Measurements from ENCODE around the gene AUP1. TPM values are rescaled to one million over a fixed set of nuclear protein-coding genes. Genes with fewer than 3 reads are reported as not detected.
A peak's percentile ranks its signal among the peaks of the same experiment; 100 is the strongest.
"Not testable (repeated sequence)": the region's sequence is repeated elsewhere in the genome, so short reads cannot be mapped to it uniquely, and the experiment has no call there.

The AUP1 gene
- total RNA-seq, 1 experiment from 2014 or later = 143 TPM

GRCh38 chr2:74498500-74499266 is 30.8 kb downstream of the AUP1 start:
- DNase-seq = peak; percentile 64
- H3K27me3 ChIP-seq = no peaks in the 10 kb centered on the region
- no peak overlapping the region for H3K4me3 ChIP-seq
- H3K36me3 ChIP-seq = no peaks in the 10 kb centered on the region; the same call in 1 of the 2 replicates
- no peaks in the 10 kb centered on the region for H3K9me3 ChIP-seq

GRCh38 chr2:74497777-74498499 is 31.6 kb downstream of the AUP1 start:
- DNase-seq = no peak
- H3K36me3 ChIP-seq = peaks cover 3% of the 10 kb centered on the region
- H3K27me3 ChIP-seq = no peaks in the 10 kb centered on the region
- H3K9me3 ChIP-seq = no peaks in the 10 kb centered on the region
- no peak overlapping the region for H3K4me3 ChIP-seq

DNA sequence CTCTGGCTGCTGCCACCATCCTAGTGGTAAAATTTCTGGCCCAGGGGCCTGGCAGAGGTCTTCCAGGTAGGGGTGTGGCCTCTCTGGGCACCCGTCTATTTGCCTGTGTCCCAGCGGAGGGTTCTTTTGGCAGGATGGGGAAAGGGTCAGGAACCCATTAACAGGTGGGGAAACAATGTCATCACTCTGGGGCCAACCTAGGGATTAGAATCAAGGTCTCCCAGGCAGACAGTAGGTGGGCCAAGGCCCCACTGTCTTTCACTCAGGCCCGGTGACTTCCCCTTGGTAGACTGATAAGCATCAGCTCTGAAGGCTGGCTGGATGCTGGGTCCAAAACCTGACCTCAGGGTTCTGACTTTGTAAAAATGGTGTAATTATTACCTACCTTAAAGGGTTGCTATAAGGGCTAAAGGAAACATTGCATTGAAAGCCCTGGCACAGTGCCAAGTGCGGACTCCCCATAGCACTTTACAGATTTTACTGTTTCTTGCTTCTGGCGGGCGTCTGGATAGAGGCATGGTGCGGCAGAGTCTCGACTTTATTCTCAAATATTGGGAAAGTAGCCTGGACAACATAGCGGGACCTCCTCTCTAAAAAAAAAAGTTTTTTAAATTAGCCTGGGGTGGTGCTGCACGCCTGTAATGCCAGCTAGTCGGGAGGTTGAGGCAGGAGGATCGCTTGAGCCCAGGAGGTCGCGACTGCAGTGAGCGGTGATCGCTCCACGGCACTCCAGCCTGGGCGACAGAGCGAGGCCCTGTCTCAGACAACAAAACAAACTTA is 32.3 kb downstream of the AUP1 start:
- DNase-seq = no peak
- H3K4me3 ChIP-seq = no peak overlapping the region

DNA sequence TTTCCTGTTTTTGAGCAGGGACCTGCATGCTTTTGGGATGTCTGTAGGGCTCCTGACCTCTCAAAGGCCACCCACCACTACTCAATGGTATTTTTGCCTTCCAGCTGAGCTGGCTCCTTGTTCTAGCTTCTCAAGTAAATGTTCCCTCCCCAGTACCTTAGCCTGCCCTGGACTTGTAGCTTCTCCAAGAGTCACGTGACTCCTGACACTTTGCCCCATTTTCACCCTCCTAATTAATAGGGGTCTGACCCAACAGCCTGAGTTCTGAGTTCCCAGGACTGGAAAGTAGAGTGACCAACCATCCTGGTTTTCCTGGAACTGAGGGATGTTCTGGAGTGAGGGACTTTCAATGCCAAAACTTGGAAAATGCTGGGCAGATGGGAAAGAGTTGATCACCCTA is 34.1 kb downstream of the AUP1 start:
- H3K27me3 ChIP-seq = no peaks in the 10 kb centered on the region
- peaks cover 16% of the 10 kb centered on the region for H3K36me3 ChIP-seq
- H3K4me3 ChIP-seq = no peak overlapping the region
- DNase-seq = no peak
- H3K9me3 ChIP-seq = no peaks in the 10 kb centered on the region

More for the DNA sequence above, 32.3 kb downstream of the AUP1 start:
- peaks cover 7% of the 10 kb centered on the region for H3K36me3 ChIP-seq
- H3K9me3 ChIP-seq = no peaks in the 10 kb centered on the region
- H3K27me3 ChIP-seq = no peaks in the 10 kb centered on the region

DNA sequence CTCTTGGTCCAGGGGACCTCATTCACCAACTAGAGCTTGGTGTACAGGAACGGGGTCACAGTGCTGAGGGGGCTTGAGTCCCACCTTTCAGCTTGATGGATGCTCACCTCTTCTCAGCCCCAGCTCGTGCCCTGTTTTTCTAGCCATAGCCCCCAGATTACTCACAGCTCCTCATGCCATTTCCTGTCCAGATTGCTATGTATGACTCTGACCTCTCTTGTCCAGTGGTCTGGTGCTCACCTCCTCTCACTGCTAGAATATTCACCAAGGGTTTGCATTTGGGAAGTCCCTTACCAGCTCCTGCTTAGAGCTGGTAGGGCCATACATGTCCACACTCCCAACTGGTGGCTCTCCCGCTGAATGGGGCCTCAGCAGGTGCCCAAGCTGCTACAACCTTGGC is 36.0 kb downstream of the AUP1 start:
- peaks cover 16% of the 10 kb centered on the region for H3K36me3 ChIP-seq
- H3K9me3 ChIP-seq = no peaks in the 10 kb centered on the region
- H3K4me3 ChIP-seq = no peak overlapping the region
- no peak for DNase-seq
- H3K27me3 ChIP-seq = no peaks in the 10 kb centered on the region

- H3K36me3 ChIP-seq = peaks cover 16% of the 10 kb centered on the region
- no peaks in the 10 kb centered on the region for H3K9me3 ChIP-seq
- no peak overlapping the region for H3K4me3 ChIP-seq
- no peak for DNase-seq
- no peaks in the 10 kb centered on the region for H3K27me3 ChIP-seq
Observed at GRCh38 chr2:74491648-74492544, 37.6 kb downstream of the AUP1 start.

- no peak for DNase-seq
- Histone ChIP-seq H3K36me3 (peaks cover 16% of the 10 kb centered on the region), H3K27me3 (no peaks in the 10 kb centered on the region), H3K4me3 (no peak overlapping the region), H3K9me3 (no peaks in the 10 kb centered on the region)
Observed at GRCh38 chr2:74489906-74490305, 39.6 kb downstream of the AUP1 start.

DNA sequence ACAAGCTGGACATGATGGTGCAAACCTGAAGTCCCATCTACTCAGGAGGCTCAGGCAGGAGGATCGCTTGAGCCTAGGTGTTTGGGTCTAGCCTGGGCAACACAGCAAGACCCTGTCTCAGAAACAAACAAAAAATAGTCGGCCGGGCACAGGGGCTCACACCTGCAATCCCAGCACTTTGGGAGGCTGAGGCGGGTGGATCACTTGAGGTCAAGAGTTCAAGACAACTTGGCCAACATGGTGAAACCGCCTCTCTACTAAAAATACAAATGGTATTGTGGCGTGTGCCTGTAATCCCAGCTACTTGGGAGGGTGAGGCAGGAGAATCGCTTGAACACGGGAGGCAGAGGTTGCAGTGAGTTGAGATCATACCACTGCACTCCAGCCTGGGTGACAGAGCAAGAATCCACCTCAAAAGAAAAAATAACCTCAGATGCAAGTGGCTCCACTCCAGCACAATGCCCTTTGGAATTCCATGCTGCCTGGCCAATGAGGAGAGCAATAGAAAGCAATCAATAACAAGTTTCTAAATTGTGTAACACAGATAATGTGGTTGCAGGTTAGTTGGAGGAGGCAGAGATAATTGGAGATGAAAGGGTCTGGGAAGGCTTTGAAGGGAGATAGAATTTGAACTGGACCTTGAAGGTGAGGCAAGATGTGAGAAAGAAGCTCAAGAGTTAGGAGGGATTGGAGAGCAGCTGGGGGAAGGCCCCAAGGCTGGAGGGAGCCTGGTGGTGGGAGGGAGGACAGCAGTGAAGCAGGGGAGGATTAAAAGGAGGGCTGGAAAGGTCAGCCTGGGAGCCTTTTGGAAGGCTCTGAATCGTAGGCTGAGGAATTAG is 40.6 kb downstream of the AUP1 start:
- no peaks in the 10 kb centered on the region for H3K9me3 ChIP-seq
- DNase-seq = no peak
- peaks cover 16% of the 10 kb centered on the region for H3K36me3 ChIP-seq
- no peaks in the 10 kb centered on the region for H3K27me3 ChIP-seq
- H3K4me3 ChIP-seq = no peak overlapping the region

DNA sequence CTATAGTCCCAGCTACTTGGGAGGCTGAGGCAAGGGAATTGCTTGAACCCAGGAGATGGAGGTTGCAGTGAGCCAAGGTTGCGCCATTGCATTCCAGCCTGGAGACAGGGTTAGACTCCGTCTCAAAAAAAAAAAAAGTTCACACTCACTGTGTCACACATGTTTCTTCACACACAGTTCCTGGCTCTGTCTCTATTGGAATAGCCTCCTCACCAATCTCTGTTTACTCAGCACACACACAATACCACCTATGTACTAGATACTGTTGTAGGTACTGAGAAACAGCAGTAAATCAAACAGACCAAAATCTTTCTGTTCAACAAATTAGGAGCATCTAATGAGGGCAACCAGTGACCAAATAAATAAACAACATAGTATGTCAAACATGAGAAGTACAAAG is 43.4 kb downstream of the AUP1 start:
- DNase-seq = no peak
- H3K9me3 ChIP-seq = no peaks in the 10 kb centered on the region
- H3K27me3 ChIP-seq = no peaks in the 10 kb centered on the region
- H3K4me3 ChIP-seq = no peak overlapping the region
- H3K36me3 ChIP-seq = no peaks in the 10 kb centered on the region; the same call in none of the 2 replicates

DNA sequence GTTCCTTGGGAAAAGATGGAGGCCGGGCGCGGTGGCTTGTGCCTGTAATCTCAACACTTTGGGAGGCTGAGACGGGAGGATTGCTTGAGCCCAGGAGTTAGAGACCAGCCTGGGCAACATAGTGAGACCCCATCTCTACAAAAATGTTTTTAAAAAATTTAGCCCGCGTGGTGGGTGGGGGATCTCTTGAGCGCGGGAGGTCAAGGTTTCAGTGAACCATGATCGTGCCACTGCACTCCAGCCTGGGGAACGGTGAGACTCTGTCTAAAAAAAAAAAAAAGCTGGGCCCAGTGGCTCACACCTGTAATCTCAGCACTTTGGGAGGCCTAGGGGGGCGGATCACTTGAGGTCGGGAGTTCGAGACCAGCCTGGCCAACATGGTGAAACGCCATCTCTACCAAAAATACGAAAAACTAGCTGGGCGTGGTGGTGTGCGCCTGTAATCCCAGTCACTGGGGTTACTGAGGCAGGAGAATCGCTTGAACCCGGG is 45.8 kb downstream of the AUP1 start:
- Histone ChIP-seq H3K36me3 (peaks cover 11% of the 10 kb centered on the region), H3K4me3 (peak overlapping the region; percentile 97)
- DNase-seq, H3K27me3 ChIP-seq, H3K9me3 ChIP-seq: not testable (repeated sequence)

- H3K36me3 ChIP-seq = peaks cover 11% of the 10 kb centered on the region
- peak; percentile 92 for DNase-seq
Observed at GRCh38 chr2:74482801-74483674, 46.5 kb downstream of the AUP1 start, which contains the start of the genes CCDC142 and TTC31. Gene CCDC142 (minus strand): TSS chr2:74482998. CDS start chr2:74482837, 161 bp downstream. Gene TTC31 (plus strand): TSS chr2:74483081. CDS start chr2:74483096, 15 bp downstream.

DNA sequence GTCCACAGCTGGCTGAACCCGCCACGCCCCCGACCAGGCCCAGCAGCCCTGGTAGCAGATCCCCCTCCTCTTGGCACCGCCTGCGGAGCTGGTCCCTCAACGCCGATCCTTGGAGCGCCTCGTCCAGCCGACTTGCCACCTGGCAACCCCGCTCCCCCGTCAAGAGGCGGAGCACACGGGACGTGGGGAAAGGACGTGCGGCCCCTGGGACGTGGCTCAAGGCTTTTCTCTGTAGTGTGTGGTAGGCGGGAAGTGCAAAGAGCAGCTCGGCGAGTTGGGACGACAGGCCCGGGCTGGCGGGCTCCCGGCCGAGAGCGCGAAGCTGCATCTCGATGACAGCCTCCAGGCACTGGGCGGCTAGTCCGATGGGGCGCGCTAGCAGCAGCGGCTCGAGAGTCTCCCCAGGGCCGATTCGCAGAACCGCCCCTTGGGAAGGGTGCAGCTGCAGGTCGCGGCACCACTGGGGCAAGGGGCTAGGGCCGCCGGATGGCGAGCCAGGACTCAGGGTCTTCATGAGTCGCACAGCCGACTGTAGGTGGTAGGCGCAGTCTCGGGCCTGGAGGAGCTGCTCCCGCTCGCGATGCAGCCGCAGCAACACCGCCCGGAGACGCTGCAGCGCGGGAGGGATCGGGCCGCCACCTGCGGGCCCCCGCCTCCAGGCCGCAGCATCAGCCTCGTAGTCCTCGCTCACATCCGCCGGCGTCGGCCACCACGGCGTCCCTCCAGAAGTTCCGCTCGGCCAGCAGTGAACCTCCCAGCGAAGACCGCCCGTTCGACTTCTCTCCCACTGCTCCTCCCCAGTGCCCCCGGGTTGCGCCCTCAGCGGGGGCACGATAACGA is 47.3 kb downstream of the AUP1 start:
- Histone ChIP-seq H3K4me3 (peak overlapping the region; percentile 97), H3K9me3 (no peaks in the 10 kb centered on the region), H3K36me3 (peaks cover 16% of the 10 kb centered on the region), H3K27me3 (no peaks in the 10 kb centered on the region)
- peak; percentile 49 for DNase-seq

More at GRCh38 chr2:74482801-74483674, 46.5 kb downstream of the AUP1 start, which contains the start of the genes CCDC142 and TTC31:
- H3K4me3 ChIP-seq = peak within 1 kb of the TSS; percentile 97
- no peaks in the 10 kb centered on the region for H3K9me3 ChIP-seq
- no peaks in the 10 kb centered on the region for H3K27me3 ChIP-seq

GRCh38 chr2:74481431-74481830 is 48.1 kb downstream of the AUP1 start:
- Histone ChIP-seq H3K4me3 (peak overlapping the region; percentile 97), H3K9me3 (no peaks in the 10 kb centered on the region), H3K27me3 (no peaks in the 10 kb centered on the region), H3K36me3 (peaks cover 17% of the 10 kb centered on the region)
- DNase-seq = no peak

Data from MG63 (cell line).